HepG2 (cell line): ENCODE data around the gene FBXL20. TPM values are rescaled to one million over a fixed set of nuclear protein-coding genes. Genes with fewer than 3 reads are reported as not detected.

Experiments
- BCL3 ChIP-seq: sonication (generic); formaldehyde crosslinking; IDR thresholded peaks from 2 replicates; pipeline ENCODE4 v1.5.1; 2020; ENCODE audit warnings: mild to moderate bottlenecking, missing genetic modification reagents, moderate library complexity
- BRD4 ChIP-seq: sonication (generic); formaldehyde crosslinking; IDR thresholded peaks from 2 replicates; pipeline ENCODE4 v1.4.0; 2020; ENCODE audit warnings: missing genetic modification reagents
- CC2D1A ChIP-seq: sonication (generic); formaldehyde crosslinking; IDR thresholded peaks from 2 replicates; pipeline ENCODE4 v1.8.1; 2023; ENCODE audit warnings: mild to moderate bottlenecking, missing genetic modification reagents
- EZH2 ChIP-seq: conservative IDR thresholded peaks from 2 replicates; pipeline ENCODE4 v1.6.1; 2012; ENCODE audit warnings: mild to moderate bottlenecking, low read depth, low read length, moderate library complexity
- HMGXB4 ChIP-seq, 2 experiments: sonication (generic) in 1 of 2; formaldehyde crosslinking in 1 of 2; IDR thresholded peaks; 2 replicates each; pipeline versions ENCODE4 v1.4.0 to v1.6.1; 2018 to 2020; ENCODE audit warnings: missing genetic modification reagents in 2 of 2, borderline replicate concordance in 1 of 2, low read depth in 1 of 2, mild to moderate bottlenecking in 1 of 2, missing biosample characterization in 1 of 2
- REPIN1 ChIP-seq: sonication (generic); formaldehyde crosslinking; IDR thresholded peaks from 2 replicates; pipeline ENCODE4 v1.8.0; 2022; ENCODE audit warnings: missing genetic modification reagents, low read depth, mild to moderate bottlenecking, borderline replicate concordance
- RFXAP ChIP-seq: sonication (generic); formaldehyde crosslinking; IDR thresholded peaks from 2 replicates; pipeline ENCODE4 v1.4.0; 2020; ENCODE audit warnings: missing genetic modification reagents, borderline replicate concordance
- TFAP4 ChIP-seq: sonication (generic); IDR thresholded peaks from 2 replicates; pipeline ENCODE4 v1.6.1; 2016; ENCODE audit warnings: low read depth, borderline replicate concordance
- TOPORS ChIP-seq: sonication (generic); formaldehyde crosslinking; IDR thresholded peaks from 2 replicates; pipeline ENCODE4 v1.8.0; 2023; ENCODE audit warnings: mild to moderate bottlenecking, missing genetic modification reagents
- TRIM24 ChIP-seq: sonication (generic); formaldehyde crosslinking; IDR thresholded peaks from 2 replicates; pipeline ENCODE4 v1.8.0; 2022; ENCODE audit warnings: mild to moderate bottlenecking, missing genetic modification reagents
- ZBTB7B ChIP-seq: sonication (generic); formaldehyde crosslinking; IDR thresholded peaks from 2 replicates; pipeline ENCODE4 v1.4.0; 2020; ENCODE audit warnings: missing genetic modification reagents
- ZNF333 ChIP-seq: sonication (generic); formaldehyde crosslinking; IDR thresholded peaks from 2 replicates; pipeline ENCODE4 v1.4.0; 2020; ENCODE audit warnings: mild to moderate bottlenecking, missing genetic modification reagents, borderline replicate concordance
- ZNF335 ChIP-seq: sonication (generic); formaldehyde crosslinking; IDR thresholded peaks from 2 replicates; pipeline ENCODE4 v1.4.0; 2020; ENCODE audit warnings: missing genetic modification reagents
- ZNF362 ChIP-seq: sonication (generic); formaldehyde crosslinking; IDR thresholded peaks from 2 replicates; pipeline ENCODE4 v1.4.0; 2020; ENCODE audit warnings: missing genetic modification reagents, mild to moderate bottlenecking, borderline replicate concordance
- ZNF781 ChIP-seq: sonication (generic); formaldehyde crosslinking; IDR thresholded peaks from 2 replicates; pipeline ENCODE4 v1.5.1; 2020; ENCODE audit warnings: borderline replicate concordance, mild to moderate bottlenecking, missing genetic modification reagents; ENCODE audit errors: not compliant biosample characterization
- ZNF891 ChIP-seq: sonication (generic); formaldehyde crosslinking; IDR thresholded peaks from 2 replicates; pipeline ENCODE4 v1.5.0; 2020; ENCODE audit warnings: mild to moderate bottlenecking, missing genetic modification reagents
- ZSCAN5A ChIP-seq: sonication (generic); formaldehyde crosslinking; IDR thresholded peaks from 2 replicates; pipeline ENCODE4 v1.8.0; 2022; ENCODE audit warnings: mild to moderate bottlenecking, missing genetic modification reagents, borderline replicate concordance
- polyA plus RNA-seq, 8 experiments: library from polyadenylated mRNA; depleted of rRNA in 3 of 8; stranded (reverse) in 7 of 8; unstranded in 1 of 8; fragments of >200 nt; fragmentation: Illumina TruSeq in 4 of 8; extraction: Trizol in 4 of 8; gene quantifications; 2 replicates each; pipeline versions ENCODE4 v1.2.1 to v1.2.3, GENCODE V29; 2011 to 2016; ENCODE audit warnings: low read depth in 4 of 8, missing spikeins in 1 of 8, mixed read lengths in 1 of 8; ENCODE audit not compliant: insufficient read depth in 1 of 8
- total RNA-seq, 5 experiments: library from RNA; depleted of rRNA; stranded (reverse); fragments of >200 nt; fragmentation: Illumina TruSeq; extraction: Trizol; gene quantifications; 2 replicates each; pipeline ENCODE4 v1.2.3, GENCODE V29; 2016; ENCODE audit warnings: low read depth in 1 of 5
- TF ChIP-seq, protein P1 (sequence below): sonication (generic); formaldehyde crosslinking; IDR thresholded peaks from 2 replicates; pipeline ENCODE4 v1.5.0; 2020; ENCODE audit warnings: missing genetic modification reagents, mild to moderate bottlenecking, borderline replicate concordance

FBXL20 gene
- total and polyA plus RNA-seq, 2 of the 13 experiments (the other 11 are each of a cell fraction or from before 2014, with no cell fraction given) = 10.2 to 10.3 TPM

- TF ChIP-seq ZSCAN5A (CRISPR knock-in tag) = 0 out of 2 replicates have a peak, but pooled peaks have one; percentile 27
- 0 out of 2 replicates have a peak, but pooled peaks have one; percentile 65 for TF ChIP-seq ZNF891 (CRISPR knock-in tag)
- TF ChIP-seq BCL3 (CRISPR knock-in tag) = peak; percentile 42; the same call in 1 of the 2 replicates
- TF ChIP-seq TFAP4 = peak; percentile 21; the same call in 1 of the 2 replicates
- no peak for TF ChIP-seq ZNF781
- 0 out of 2 replicates have a peak, but pooled peaks have one; percentile 25 for TF ChIP-seq ZBTB7B (CRISPR knock-in tag)
- peak in 1 of 2 experiments; percentile 49; a peak in 1 of 4 replicates for TF ChIP-seq HMGXB4 (CRISPR knock-in tag; IDR thresholded peaks at IDR 0.05; ENCODE audit: borderline replicate concordance in 1 of 2, low read depth in 1 of 2)
- no peak for TF ChIP-seq ZNF333 (CRISPR knock-in tag)
- TF ChIP-seq, protein P1, sequence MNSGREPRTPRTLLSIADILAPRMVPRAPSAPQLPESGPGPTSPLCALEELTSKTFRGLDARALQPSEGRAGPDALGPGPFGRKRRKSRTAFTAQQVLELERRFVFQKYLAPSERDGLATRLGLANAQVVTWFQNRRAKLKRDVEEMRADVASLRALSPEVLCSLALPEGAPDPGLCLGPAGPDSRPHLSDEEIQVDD (CRISPR knock-in tag) = no peak
- TF ChIP-seq REPIN1 (CRISPR knock-in tag) = peak; percentile 44; the same call in 1 of the 2 replicates
- TF ChIP-seq TOPORS (CRISPR knock-in tag) = no peak
- TF ChIP-seq RFXAP = no peak
- peak; percentile 30; the same call in 1 of the 2 replicates for TF ChIP-seq ZNF362 (CRISPR knock-in tag)
- no peak for TF ChIP-seq TRIM24 (CRISPR knock-in tag)
- TF ChIP-seq EZH2 = no peak
- no peak for TF ChIP-seq ZNF335
- no peak for TF ChIP-seq CC2D1A (CRISPR knock-in tag)
- TF ChIP-seq BRD4 = no peak
These were observed 169.6 kb downstream of the FBXL20 start (continued) for GRCh38 chr17:39231591-39232551.
